GM12865 (cell line): ENCODE results near the gene PLXDC1.

Experiments used
- DNase-seq: peaks from one replicate; pipeline ENCODE4 v3.0.0; 2010; ENCODE audit warnings: low read depth
- H3K4me3 ChIP-seq: 2 replicates; pipeline ENCODE4 v1.5.1; 2011; ENCODE audit warnings: mild to moderate bottlenecking, low read depth, low read length, control low read depth
- TF ChIP-seq, protein P1 (sequence below): IDR thresholded peaks from 2 replicates; pipeline ENCODE4 v1.5.1; 2011; ENCODE audit warnings: low read length, control low read depth, low read depth, inconsistent platforms; ENCODE audit not compliant: insufficient read depth; ENCODE audit errors: missing control alignments

The PLXDC1 gene

DNA sequence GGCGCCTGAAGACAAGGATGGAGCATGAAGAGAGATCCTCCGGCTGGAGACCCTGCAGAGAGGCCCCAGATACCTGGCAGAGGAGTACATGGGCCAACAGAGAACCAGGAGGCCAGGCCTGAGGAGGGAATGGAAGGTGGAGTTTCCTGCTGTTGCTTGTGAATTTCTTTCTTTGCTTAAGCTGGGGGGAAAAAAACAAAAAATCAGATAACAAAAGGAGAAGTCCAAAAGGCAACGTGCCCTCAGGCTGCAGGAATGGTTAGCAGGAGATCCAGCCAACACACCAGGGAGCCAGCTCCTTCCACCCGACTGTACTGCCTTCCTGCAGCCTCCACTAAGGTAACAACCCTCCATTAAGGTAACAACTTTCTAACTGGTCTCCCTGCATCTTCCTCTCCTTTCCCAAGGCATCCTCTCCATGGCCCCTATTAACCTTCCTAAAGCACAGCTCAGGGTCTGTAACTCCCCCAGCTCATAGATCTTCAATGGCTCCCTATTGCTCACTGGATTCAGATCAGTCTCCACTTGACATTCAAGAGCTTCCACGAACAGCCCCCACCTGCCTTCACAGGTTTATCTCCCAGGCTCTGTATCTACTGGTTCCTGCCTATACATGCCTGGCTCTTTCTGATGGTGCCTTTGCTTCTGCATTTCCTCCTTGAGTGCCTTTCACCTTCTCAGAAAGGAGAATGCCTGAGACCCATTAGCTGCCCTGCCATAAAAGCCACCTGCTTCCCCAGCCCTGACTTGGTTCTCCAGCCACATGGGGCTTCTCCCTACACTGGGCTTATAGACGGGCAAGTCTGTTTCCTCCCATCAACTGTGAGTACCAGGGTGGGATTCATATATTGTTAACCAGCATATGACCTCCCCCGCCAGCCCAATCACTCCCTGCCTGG is 15.2 kb upstream of the PLXDC1 start:
- DNase-seq: no peak
- TF ChIP-seq, protein P1, sequence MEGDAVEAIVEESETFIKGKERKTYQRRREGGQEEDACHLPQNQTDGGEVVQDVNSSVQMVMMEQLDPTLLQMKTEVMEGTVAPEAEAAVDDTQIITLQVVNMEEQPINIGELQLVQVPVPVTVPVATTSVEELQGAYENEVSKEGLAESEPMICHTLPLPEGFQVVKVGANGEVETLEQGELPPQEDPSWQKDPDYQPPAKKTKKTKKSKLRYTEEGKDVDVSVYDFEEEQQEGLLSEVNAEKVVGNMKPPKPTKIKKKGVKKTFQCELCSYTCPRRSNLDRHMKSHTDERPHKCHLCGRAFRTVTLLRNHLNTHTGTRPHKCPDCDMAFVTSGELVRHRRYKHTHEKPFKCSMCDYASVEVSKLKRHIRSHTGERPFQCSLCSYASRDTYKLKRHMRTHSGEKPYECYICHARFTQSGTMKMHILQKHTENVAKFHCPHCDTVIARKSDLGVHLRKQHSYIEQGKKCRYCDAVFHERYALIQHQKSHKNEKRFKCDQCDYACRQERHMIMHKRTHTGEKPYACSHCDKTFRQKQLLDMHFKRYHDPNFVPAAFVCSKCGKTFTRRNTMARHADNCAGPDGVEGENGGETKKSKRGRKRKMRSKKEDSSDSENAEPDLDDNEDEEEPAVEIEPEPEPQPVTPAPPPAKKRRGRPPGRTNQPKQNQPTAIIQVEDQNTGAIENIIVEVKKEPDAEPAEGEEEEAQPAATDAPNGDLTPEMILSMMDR: no peak
- no peak overlapping the region for H3K4me3 ChIP-seq

DNA sequence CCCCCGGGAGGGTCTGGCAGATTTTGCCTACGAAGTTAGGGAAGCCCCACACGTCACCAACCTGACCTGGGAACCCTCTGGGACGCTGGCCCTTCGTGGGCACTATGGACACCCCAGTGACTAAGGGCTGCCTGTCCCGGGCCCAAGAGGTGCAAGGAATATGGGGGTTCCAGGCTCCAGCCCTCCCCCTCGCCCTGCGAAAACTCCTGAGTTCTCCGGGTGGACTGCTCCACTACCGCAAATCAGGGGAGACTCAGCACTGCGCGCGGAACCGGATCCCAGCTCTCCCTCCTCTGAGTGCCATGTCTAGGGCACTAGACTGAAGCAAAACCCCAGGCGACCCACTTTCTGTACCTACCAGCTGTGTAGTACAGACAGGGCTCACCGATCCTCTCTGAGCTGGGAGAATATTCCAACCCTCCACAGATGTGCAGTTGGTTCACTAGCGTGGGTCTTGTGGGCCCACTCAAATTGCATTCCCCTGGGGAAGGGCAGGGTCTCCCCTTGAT is 14.5 kb upstream of the PLXDC1 start, which contains the start of gene ARL5C:
TSS of gene ARL5C (minus strand) at position 321 of the 509 bp plus-strand sequence. CDS start 401 bp downstream, outside the sequence.
- TF ChIP-seq, protein P1: no peak
- peak within 1 kb of the TSS; percentile 56 for H3K4me3 ChIP-seq
- DNase-seq: no peak

DNA sequence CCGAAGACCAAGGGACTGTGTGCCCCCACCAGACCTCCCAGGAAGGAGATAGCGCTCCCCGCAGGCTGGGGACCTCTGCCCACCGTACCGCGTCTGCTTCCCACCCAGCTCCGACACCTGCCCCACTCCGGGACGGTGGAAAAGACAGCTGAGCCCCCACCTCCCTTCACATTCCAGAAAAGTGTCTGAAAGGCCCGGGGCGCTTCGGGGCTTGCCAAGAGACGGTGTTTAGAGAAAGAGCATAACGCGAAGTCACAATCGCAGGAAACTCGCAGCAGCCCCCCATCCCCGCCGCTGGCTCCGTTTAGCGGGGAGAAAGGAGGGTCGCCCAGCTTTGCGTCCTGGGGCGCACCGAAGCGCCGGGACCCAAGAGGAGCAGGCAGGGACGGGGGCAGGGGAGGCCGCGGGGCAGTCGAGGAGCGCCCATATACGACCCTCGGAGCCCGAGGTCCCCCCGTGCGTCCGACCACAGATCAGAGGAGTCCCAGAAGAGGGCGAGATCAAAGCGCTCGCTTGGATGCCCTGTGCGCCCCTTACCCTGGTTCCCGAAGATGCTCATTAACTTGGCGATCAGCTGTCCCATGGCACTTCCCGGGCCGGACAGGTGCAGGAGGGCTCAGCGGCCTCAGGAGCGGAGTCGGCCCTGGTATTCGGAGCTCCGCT is 13.9 kb upstream of the PLXDC1 start:
- TF ChIP-seq, protein P1: no peak
- H3K4me3 ChIP-seq: peak overlapping the region; percentile 56
- DNase-seq: no peak

DNA sequence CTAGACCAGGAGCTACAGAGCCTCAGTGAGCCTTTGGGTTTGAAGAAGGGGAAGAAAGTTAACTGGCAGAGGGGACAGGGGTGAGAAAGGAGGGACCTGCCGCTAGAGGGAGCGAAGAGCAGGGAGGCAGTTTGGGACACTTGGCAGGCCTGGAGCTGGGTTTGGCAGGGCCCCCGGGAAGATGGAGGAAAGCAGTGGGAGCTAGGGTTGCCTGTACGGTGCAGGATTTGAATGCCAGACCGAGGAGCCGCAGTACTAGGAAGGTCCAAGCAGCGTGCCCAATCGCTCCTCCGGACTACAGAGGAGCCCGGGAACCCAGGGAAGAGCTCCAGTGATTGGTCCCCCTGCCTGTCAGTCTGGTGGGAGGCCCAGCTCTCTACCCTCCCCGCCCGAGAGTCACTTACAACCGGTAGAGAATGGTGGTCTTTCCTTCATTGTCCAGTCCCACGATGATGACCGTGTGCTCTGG is 13.3 kb upstream of the PLXDC1 start:
- peak overlapping the region; percentile 56 for H3K4me3 ChIP-seq
- peak; percentile 95 for DNase-seq
- TF ChIP-seq, protein P1: peak; percentile 92

DNA sequence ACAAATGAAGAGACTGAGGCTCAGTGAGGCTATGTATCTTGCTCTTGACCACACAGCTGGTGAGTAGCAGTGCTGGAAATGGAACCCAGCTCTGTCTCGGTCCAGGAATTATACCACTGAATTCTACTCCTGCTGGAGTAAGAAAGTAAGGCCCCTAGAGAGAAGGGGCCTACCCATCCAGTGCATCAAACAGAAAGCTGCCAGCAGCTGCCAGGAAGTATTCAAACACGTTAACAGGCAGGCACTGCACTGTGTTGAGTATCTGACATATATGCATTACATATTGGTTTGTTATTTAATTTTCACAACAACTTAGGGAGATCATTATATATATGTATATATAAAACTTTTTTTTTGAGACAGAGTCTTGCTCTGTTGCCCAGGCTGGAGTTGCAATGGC is 10.5 kb upstream of the PLXDC1 start:
- H3K4me3 ChIP-seq: no peak overlapping the region
- no peak for DNase-seq
- TF ChIP-seq, protein P1: no peak

DNA sequence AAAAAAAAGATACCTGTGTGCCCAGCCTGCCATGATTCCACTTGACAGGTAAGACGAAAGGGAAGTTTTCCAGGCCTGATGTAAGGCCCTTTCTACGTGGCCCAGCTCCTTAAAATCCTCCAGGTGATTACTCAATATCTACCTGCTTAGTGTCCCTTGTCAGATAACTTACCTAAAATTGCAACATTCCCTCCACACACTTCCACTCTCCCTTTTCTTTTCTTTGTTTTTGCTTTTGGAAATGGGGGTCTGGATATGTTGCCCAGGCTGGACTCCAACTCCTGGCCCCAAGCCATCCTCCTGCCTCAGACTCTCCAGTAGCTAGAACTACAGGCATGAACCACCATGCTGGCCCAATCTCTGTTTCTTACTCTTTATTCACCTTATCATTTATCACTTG is 7.2 kb upstream of the PLXDC1 start:
- no peak for DNase-seq
- TF ChIP-seq, protein P1: no peak
- no peak overlapping the region for H3K4me3 ChIP-seq
